PFSK-1 (cell line): ENCODE measurements around the gene DEFB123.

ENCODE experiments used
- FOXP2 ChIP-seq: optimal IDR thresholded peaks from 2 replicates; pipeline ENCODE3; 2011; ENCODE audit warnings: borderline replicate concordance, control low read depth, inconsistent platforms; ENCODE audit not compliant: insufficient read depth; ENCODE audit errors: extremely low read length, extremely low read depth
- POLR2AphosphoS5 ChIP-seq: IDR thresholded peaks from 2 replicates; pipeline ENCODE4 v1.6.1; 2012; ENCODE audit warnings: low read depth, mild to moderate bottlenecking, control low read depth, low read length, moderate library complexity
- SIN3A ChIP-seq: IDR thresholded peaks from 2 replicates; pipeline ENCODE4 v1.6.1; 2012; ENCODE audit warnings: mild to moderate bottlenecking, low read length, moderate library complexity, borderline replicate concordance; ENCODE audit not compliant: insufficient read depth
- TAF1 ChIP-seq: IDR thresholded peaks from 2 replicates; pipeline ENCODE4 v1.6.1; 2012; ENCODE audit warnings: low read length, control low read depth, borderline replicate concordance; ENCODE audit not compliant: insufficient read depth
- TF ChIP-seq, protein P1 (sequence below), 2 experiments: IDR thresholded peaks; 2 replicates each; pipeline versions ENCODE4 v1.6.1 to v1.8.0; 2011 to 2012; ENCODE audit warnings: low read depth in 2 of 2, low read length in 2 of 2, control low read depth in 1 of 2, inconsistent platforms in 1 of 2, mild to moderate bottlenecking in 1 of 2, moderate library complexity in 1 of 2; ENCODE audit not compliant: insufficient read depth in 1 of 2

The DEFB123 gene

DNA sequence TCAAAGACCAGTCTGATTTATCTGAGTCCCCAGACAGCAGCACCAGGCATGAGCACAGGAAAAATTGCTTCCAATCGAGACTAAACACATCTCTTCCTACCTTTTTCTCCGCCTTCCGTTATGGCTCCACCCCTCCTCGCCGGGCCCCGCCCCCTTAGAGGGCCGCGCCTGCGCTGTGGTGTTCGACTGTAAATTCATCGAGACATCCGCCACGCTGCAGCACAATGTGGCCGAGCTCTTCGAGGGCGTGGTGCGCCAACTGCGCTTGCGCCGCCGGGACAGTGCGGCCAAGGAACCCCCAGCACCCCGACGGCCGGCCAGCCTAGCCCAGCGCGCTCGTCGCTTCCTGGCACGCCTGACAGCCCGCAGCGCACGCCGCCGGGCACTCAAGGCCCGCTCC is 43.6 kb downstream of the DEFB123 start:
- TF ChIP-seq POLR2AphosphoS5, result no peak
- no peak for TF ChIP-seq FOXP2
- TF ChIP-seq SIN3A, result no peak
- TF ChIP-seq, protein P1, sequence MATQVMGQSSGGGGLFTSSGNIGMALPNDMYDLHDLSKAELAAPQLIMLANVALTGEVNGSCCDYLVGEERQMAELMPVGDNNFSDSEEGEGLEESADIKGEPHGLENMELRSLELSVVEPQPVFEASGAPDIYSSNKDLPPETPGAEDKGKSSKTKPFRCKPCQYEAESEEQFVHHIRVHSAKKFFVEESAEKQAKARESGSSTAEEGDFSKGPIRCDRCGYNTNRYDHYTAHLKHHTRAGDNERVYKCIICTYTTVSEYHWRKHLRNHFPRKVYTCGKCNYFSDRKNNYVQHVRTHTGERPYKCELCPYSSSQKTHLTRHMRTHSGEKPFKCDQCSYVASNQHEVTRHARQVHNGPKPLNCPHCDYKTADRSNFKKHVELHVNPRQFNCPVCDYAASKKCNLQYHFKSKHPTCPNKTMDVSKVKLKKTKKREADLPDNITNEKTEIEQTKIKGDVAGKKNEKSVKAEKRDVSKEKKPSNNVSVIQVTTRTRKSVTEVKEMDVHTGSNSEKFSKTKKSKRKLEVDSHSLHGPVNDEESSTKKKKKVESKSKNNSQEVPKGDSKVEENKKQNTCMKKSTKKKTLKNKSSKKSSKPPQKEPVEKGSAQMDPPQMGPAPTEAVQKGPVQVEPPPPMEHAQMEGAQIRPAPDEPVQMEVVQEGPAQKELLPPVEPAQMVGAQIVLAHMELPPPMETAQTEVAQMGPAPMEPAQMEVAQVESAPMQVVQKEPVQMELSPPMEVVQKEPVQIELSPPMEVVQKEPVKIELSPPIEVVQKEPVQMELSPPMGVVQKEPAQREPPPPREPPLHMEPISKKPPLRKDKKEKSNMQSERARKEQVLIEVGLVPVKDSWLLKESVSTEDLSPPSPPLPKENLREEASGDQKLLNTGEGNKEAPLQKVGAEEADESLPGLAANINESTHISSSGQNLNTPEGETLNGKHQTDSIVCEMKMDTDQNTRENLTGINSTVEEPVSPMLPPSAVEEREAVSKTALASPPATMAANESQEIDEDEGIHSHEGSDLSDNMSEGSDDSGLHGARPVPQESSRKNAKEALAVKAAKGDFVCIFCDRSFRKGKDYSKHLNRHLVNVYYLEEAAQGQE (IDR thresholded peaks at IDR 0.05; ENCODE audit: insufficient read depth in 1 of 2, low read depth in 2 of 2, low read length in 2 of 2), result no peak
- TF ChIP-seq TAF1, result no peak

DNA sequence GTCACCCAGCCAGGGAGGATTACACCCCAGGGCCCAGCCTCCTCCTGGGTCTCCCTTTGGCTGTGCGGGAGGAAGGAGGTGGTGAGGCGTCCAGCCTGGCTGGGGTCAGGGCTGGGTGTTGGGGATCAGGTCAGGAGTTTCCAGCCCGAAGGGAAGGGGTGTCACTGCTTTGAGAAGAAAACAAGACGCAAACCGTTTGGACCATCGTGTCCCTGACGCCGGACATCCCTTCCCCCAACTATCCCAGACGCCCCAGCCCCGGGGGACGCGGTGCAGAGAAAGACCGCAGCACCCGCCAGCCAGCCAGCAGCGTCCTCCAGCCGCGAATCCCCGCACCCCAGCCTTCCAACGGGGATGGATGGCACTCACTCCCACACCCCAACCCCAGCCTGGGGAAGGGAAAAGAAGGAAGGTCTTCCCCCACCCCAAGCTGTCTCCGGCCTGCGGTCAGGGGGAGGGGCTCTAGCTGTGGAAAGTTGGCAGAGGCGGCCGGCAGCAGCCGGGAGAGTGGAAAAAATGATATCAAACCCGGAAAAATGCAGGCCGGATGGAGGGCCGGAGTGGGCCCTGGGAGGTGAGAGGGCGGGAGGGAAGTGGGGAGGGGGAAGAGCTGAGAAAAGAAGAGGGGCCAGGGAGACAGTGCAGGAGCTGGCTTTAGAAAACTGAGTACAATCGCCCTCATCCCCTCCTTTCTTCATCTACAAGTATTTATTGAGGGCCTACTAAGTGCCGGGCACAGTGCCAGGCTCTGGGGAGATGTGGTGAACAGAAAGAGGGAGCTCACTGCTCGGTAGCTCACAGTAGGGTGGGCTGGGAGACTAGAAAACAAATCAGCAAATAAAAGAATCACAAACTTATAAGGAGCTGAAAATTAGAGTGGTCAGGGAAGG is 45.3 kb downstream of the DEFB123 start:
- TF ChIP-seq FOXP2, result no peak
- TF ChIP-seq, protein P1 (IDR thresholded peaks at IDR 0.05; ENCODE audit: insufficient read depth in 1 of 2, low read depth in 2 of 2, low read length in 2 of 2), result no peak
- TF ChIP-seq TAF1, result no peak
- no peak for TF ChIP-seq SIN3A
- TF ChIP-seq POLR2AphosphoS5, result no peak

DNA sequence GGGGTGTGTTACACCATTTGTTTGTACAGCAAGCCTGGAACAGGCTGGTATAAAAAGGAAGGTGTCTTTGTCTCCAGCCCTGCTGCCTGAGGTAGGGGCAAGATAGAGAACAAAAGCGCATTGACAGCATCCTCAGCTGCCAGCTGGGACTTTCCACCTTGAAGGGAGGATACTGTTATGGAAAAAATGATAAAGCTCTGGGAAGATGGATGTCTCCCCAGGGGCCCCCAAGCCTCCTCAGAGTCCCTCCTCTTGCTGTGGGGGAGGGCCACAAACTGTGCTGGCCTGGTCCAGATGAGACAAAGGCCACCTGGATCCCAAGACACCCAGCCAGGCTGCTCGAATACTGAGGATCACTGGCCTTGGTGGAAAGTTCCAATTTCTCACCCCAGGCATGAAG is 47.7 kb downstream of the DEFB123 start:
- TF ChIP-seq SIN3A (no peak), POLR2AphosphoS5 (no peak), FOXP2 (no peak)
- TF ChIP-seq, protein P1 (IDR thresholded peaks at IDR 0.05; ENCODE audit: insufficient read depth in 1 of 2, low read depth in 2 of 2, low read length in 2 of 2), result no peak

DNA sequence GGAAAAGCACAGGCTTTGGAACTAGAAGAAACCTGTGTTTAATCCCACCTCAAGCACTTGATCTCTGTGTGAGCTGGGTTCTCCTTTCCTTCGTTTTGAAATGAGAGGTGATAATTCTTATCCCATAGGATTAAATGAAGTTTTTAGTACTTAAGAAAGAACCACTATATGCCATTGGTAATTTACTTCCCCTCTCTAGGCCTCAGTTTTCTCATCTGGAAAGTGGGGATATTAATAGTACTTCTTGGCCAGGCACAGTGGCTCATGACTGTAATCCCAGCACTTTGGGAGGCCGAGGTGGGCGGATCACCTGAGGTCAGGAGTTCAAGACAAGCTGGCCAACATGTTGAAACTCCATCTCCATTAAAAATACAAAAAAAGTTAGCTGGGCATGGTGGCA is 48.7 kb downstream of the DEFB123 start:
- no peak for TF ChIP-seq SIN3A
- no peak for TF ChIP-seq POLR2AphosphoS5
- TF ChIP-seq, protein P1 (IDR thresholded peaks at IDR 0.05; ENCODE audit: insufficient read depth in 1 of 2, low read depth in 2 of 2, low read length in 2 of 2), result no peak
- no peak for TF ChIP-seq TAF1
- TF ChIP-seq FOXP2, result no peak
